Activated naive CD8-positive, alpha-beta T cell treated with anti-CD3 and anti-CD28 coated beads for 36 hours (primary cell): ENCODE results near the gene GGT1. TPM values are rescaled to one million over a fixed set of nuclear protein-coding genes. Genes with fewer than 3 reads are reported as not detected.

Experiments
- total RNA-seq, 2 experiments: library from RNA; stranded (reverse); gene quantifications; one replicate each; pipeline ENCODE4 v1.2.3, GENCODE V29; 2021

The GGT1 gene
- total RNA-seq, 2 experiments from 2014 or later = 11.1 to 12.3 TPM

Other genes starting within 250 kb of the GGT1 start
- gene ADORA2A, start 175.6 kb upstream of the GGT1 start, total RNA-seq = 10 to 100 TPM; 45.1 to 45.2 TPM
- under 1 TPM in 1 of 2 experiments, not detected in 1; 0.08 TPM for gene UPB1, start 107.9 kb upstream of the GGT1 start, total RNA-seq
- gene GUCD1, start 48.1 kb upstream of the GGT1 start, total RNA-seq = 100 to 1,000 TPM; 127 to 145 TPM
- 100 to 1,000 TPM; 221 to 222 TPM for gene SNRPD3, start 47.2 kb upstream of the GGT1 start, total RNA-seq
- gene LRRC75B, start 10.1 kb upstream of the GGT1 start, total RNA-seq = 1 to 10 TPM in 1 of 2 experiments, under 1 TPM in 1; 0.91 to 1.1 TPM
- not detected for gene PIWIL3, start 171.5 kb downstream of the GGT1 start, total RNA-seq
- under 1 TPM in 1 of 2 experiments, not detected in 1; 0.04 TPM for gene SGSM1, start 203.0 kb downstream of the GGT1 start, total RNA-seq